Esophagus muscularis mucosa (tissue), 4 donors: ENCODE results near the gene CAPN14. TPM values are rescaled to one million over a fixed set of nuclear protein-coding genes. Genes with fewer than 3 reads are reported as not detected.
A peak's percentile ranks its signal among the peaks of the same experiment; 100 is the strongest.

Experiments
- DNase-seq: peaks from one replicate; pipeline ENCODE4 v3.0.0-alpha.2; 2017; ENCODE audit errors: extremely low spot score
- H3K27ac ChIP-seq, 4 donors: fragments of 200-600 bp; sonication (generic); replicated peaks in 1 of 4; 1 replicate in 3 of 4; 2 replicates in 1 of 4; pipeline ENCODE4 v1.5.1; 2016 to 2019; ENCODE audit warnings: mild to moderate bottlenecking in 1 of 4
- H3K27me3 ChIP-seq, 4 donors: fragments of 200-600 bp; sonication (generic); one replicate each; pipeline versions ENCODE4 v1.5.1 to v1.6.0; 2016 to 2019
- H3K36me3 ChIP-seq, 4 donors: fragments of 200-600 bp; sonication (generic); one replicate each; pipeline ENCODE4 v1.5.1; 2016 to 2019
- H3K4me1 ChIP-seq, 4 donors: fragments of 200-600 bp; sonication (generic); one replicate each; pipeline ENCODE4 v1.5.1; 2016 to 2019
- H3K4me3 ChIP-seq, 4 donors: fragments of 200-600 bp; sonication (generic); 1 replicate in 2 of 4; 2 replicates in 2 of 4; pipeline ENCODE4 v1.5.1; 2016 to 2019; ENCODE audit warnings: mild to moderate bottlenecking in 4 of 4, moderate library complexity in 1 of 4
- H3K9me3 ChIP-seq, 4 donors: fragments of 200-600 bp; sonication (generic); 1 replicate in 3 of 4; 2 replicates in 1 of 4; pipeline ENCODE4 v1.5.1; 2016 to 2019
- CTCF ChIP-seq, 3 experiments: fragments of 200-600 bp in 2 of 3; fragments of 450-650 bp in 1 of 3; sonication (generic) in 2 of 3; IDR thresholded peaks; one replicate each; pipeline ENCODE4 v1.5.1; 2017 to 2019; ENCODE audit warnings: antibody characterized with exemption in 3 of 3, mild to moderate bottlenecking in 2 of 3, moderate library complexity in 1 of 3
- EP300 ChIP-seq: sonication (generic); formaldehyde crosslinking; IDR thresholded peaks from one replicate; pipeline ENCODE4 v1.6.1; 2017; ENCODE audit warnings: antibody characterized with exemption
- POLR2A ChIP-seq: fragments of 450-650 bp; IDR thresholded peaks from one replicate; pipeline ENCODE4 v1.6.1; 2017; ENCODE audit warnings: antibody characterized with exemption, moderate library complexity, mild to moderate bottlenecking, low read depth
- POLR2AphosphoS5 ChIP-seq, 2 donors: sonication (generic); formaldehyde crosslinking; IDR thresholded peaks; one replicate each; pipeline ENCODE4 v1.6.1; 2017; ENCODE audit warnings: antibody characterized with exemption in 2 of 2
- WGBS: methylation state at CpG from one replicate; pipeline ENCODE4 v1.1.5; 2018; 5-methylcytosine and 5-hydroxymethylcytosine counted together
- intact Hi-C: fragments of 100-400 bp; cut with DNase I; formaldehyde crosslinking; loops from one replicate; pipeline ENCODE4 v1.15.1; 2023
- total RNA-seq, 4 donors: library from RNA; depleted of rRNA; stranded (reverse); fragments of >200 nt; gene quantifications; one replicate each; pipeline versions ENCODE4 v1.1.0 to v1.2.1, GENCODE V29; 2016

The CAPN14 gene
- total RNA-seq, 4 donors from 2014 or later: 0.42 TPM; not detected in 3

GRCh38 chr2:31171142-31171541 is 46.2 kb downstream of the CAPN14 start:
- Histone ChIP-seq H3K27me3 (no peaks in the 10 kb centered on the region), H3K36me3 (no peaks in the 10 kb centered on the region), H3K4me1 (no peaks in the 10 kb centered on the region), H3K9me3 (no peaks in the 10 kb centered on the region), H3K4me3 (no peak overlapping the region), H3K27ac (no peak overlapping the region)
- TF ChIP-seq CTCF (IDR thresholded peaks at IDR 0.05) (no peak), POLR2AphosphoS5 (IDR thresholded peaks at IDR 0.05) (no peak), POLR2A (no peak), EP300 (no peak)
- intact Hi-C loops: loop anchor here (2.0 to 10.0 kb wide), 2 partner anchors 164 to 456 kb away; no protein-coding TSS in a partner anchor
- DNase-seq: no peak
- WGBS: 94% methylated on average over 4 of the region's 4 CpGs

- DNase-seq: no peak
- WGBS: 3% methylated on average over 4 of the region's 4 CpGs
- H3K4me3 ChIP-seq: no peak overlapping the region
- intact Hi-C loops: loop anchor here (2.0 to 10.0 kb wide), 2 partner anchors 165 to 455 kb away; no protein-coding TSS in a partner anchor
- TF ChIP-seq CTCF (IDR thresholded peaks at IDR 0.05): peak; percentile 79 to 96 (median 86)
- no peak for TF ChIP-seq POLR2A
- no peak overlapping the region for H3K27ac ChIP-seq
- H3K36me3 ChIP-seq: no peaks in the 10 kb centered on the region
- H3K4me1 ChIP-seq: no peaks in the 10 kb centered on the region
- H3K27me3 ChIP-seq: peaks cover 0 to 3% (median 0%) of the 10 kb centered on the region in 4 donors
- H3K9me3 ChIP-seq: no peaks in the 10 kb centered on the region
Observed at GRCh38 chr2:31170071-31170698, 47.1 kb downstream of the CAPN14 start.

- H3K4me3 ChIP-seq: no peak overlapping the region
- no peak overlapping the region for H3K27ac ChIP-seq
- 94% methylated on average over 5 of the region's 6 CpGs for WGBS
- H3K27me3 ChIP-seq: peaks cover 0 to 8% (median 0%) of the 10 kb centered on the region in 4 donors
- H3K4me1 ChIP-seq: no peaks in the 10 kb centered on the region
- no peaks in the 10 kb centered on the region for H3K9me3 ChIP-seq
- DNase-seq: no peak
- TF ChIP-seq POLR2A (no peak), CTCF (IDR thresholded peaks at IDR 0.05) (no peak), POLR2AphosphoS5 (IDR thresholded peaks at IDR 0.05) (no peak), EP300 (no peak)
- intact Hi-C loops: no loop called here
- H3K36me3 ChIP-seq: no peaks in the 10 kb centered on the region
Observed at GRCh38 chr2:31168291-31168690, 49.0 kb downstream of the CAPN14 start.

- H3K4me1 ChIP-seq: no peaks in the 10 kb centered on the region
- intact Hi-C loops: no loop called here
- H3K27ac ChIP-seq: no peak overlapping the region
- TF ChIP-seq EP300 (no peak), POLR2A (no peak), POLR2AphosphoS5 (IDR thresholded peaks at IDR 0.05) (no peak), CTCF (IDR thresholded peaks at IDR 0.05) (no peak)
- H3K9me3 ChIP-seq: no peaks in the 10 kb centered on the region
- H3K27me3 ChIP-seq: peaks cover 0 to 8% (median 0%) of the 10 kb centered on the region in 4 donors
- H3K4me3 ChIP-seq: no peak overlapping the region
- no peaks in the 10 kb centered on the region for H3K36me3 ChIP-seq
- 89% methylated on average over 1 of the region's 1 CpG for WGBS
- no peak for DNase-seq
Observed at GRCh38 chr2:31166925-31167324, 50.4 kb downstream of the CAPN14 start.
